ENCODE data around the gene SPATA6L.

SPATA6L gene

DNA sequence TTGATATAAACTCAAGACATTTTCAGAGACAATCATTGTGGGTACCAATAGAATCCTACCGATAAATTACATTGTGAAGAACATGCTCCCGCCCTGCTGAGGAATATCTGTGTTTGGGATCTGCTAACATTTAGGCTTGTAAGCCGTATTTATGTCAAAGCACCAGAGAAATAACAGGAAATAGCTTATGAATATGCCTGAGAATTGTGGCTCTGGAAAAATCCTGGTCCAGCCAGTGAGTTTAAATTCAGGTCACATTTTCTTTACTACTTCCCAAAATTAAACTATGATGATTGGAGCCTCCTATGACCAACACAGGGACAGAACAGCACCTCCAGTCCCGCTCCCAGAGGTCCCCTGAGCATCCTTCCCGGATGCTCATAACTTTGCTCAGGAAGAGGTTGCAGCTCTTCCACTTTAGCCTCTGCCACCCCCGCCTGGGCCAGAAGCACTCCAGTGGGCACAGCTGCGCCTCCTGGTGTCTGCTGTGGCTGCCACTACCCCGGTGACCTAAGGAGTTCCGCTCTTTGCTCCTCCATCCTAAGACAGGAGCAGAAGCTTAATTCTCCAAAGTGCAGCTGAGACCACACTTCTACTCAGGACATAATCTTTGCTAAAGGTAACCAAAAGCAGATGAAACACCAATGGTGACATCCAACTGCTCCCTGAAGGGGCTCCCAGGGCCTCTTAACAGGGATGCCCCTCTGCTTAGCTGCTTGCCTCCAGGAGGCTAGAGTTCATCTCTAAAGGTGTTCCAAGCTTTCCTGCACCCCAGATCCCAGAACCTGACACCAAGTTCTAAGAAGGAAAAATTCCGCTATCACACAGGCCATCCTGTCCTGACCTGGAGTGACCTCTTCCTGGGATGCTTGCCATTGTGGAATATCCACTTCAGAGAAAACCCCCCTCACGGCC lies 117.2 kb downstream of the SPATA6L start:
- DNase-seq: no peak

All from activated CD4-positive, CD25-positive, alpha-beta regulatory T cell treated with anti-CD3 and anti-CD28 coated beads, Interleukin-2, amount 50 U/mL, for 72 hours (primary cell).